Medulla oblongata (tissue), 1 donor: ENCODE measurements around the gene GPR183.

Experiments
- DNase-seq: peaks from one replicate; pipeline ENCODE4 v3.0.0-alpha.2; 2015; ENCODE audit errors: extremely low spot score

GPR183 gene

DNA sequence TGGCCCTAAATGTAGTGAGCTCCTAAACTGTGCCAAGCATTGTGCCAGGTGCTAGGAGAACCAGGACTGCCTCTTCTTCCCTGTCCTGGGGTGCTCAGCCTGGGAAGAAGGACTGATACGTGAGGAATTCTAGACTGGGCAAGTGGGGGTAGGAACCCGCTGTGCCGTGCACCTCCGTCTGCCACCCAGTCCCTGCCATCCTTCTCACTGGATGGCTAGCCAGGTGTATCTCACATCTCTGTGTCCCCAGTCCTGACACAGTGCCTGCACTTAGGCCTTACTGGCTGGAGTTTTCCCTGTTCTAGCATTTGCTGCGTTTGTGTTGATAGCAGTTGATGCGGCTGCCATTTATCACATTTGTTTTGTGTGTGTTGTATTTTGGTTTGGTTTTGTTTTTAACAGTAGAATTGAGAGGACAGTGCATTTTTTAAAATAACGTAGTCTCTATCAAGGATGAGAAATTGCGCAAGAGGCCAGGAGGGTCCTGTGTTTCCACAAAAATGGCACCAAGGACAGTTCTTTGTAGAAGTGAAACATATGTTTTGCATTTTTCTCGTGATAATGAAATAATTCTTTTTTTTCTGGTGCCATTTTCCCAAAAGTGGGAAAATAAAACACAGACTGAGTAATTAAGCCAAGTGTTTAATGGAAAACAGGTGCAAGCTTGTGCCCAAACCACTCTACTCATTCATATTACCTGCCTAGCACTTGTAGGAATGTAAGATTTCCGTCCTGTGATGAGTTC is 4.7 kb upstream of the GPR183 start:
- no peak for DNase-seq

GRCh38 chr13:99311137-99311536 is 3.9 kb upstream of the GPR183 start:
- DNase-seq = no peak

GRCh38 chr13:99310382-99311031 is 3.3 kb upstream of the GPR183 start:
- DNase-seq = no peak

DNA sequence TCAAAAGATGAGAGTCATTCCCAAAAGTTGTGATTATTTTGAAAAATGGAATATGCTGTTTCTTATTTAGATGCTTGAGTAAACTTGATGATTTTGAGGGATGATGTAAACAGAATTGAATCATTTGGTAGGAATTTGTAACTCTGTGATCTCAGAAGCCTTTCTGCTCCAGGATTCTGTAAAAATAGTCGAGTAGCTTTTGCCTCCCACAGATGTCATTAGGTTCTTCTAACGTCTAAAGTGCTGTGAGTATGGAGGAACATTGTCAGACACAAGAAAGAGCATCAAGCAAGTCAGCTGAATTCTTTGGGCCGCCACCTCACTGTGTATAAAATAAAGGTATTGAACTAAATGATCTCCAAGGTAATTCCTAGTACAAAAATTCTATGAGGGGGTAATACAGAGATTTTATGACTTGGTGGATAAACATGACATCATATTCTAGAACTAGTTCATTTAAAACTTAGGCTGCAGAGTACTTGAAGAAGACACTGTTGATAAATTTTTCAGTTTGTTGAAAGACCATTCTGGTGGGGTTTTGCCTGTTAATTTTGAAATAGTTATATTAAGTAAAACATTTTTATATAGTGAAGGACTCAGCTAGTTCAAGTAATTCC is 1.4 kb upstream of the GPR183 start:
- no peak for DNase-seq

GRCh38 chr13:99307648-99308339 is 595 bp upstream of the GPR183 start:
- DNase-seq = no peak

DNA sequence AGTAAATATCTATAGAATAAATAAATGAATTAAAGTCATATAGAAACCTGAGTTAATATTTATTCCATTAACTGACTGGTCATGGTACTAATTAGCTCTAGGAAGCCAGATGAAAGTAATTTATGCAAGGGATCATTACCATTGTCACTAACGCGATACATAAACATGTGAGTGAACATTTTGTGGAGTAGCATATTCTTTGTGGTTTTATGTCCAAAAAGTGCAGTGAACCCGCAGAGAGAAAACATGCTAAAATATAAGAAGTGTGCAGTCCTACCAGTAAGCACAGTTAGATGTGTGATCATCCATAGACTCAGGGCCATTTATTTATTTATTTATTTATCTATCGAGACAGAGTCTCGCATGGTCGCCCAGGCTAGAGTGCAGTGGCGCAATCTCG is 1.6 kb downstream of the GPR183 start:
- DNase-seq = no peak

GRCh38 chr13:99305158-99305557 is 2.0 kb downstream of the GPR183 start:
- no peak for DNase-seq

DNA sequence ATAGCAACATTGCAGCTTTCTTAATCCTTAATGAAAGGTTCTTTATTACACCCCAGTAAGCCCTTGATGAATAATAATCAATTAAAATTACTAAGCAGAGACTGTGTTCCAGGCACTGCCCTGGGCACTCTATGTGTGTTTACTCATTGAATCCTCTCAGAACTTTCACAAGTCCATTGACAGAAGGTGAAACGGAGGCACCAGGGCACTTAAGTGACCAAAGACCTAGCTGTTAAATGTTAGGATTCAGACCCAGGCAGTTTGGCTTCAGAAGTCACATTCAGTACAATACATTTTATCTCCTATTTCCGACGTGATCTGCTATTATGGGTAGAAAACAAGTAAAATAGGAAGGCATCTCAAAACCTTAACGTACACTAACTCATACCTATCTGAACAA is 2.7 kb downstream of the GPR183 start:
- DNase-seq = no peak

- DNase-seq = peak; percentile 57
Measured at GRCh38 chr13:99303863-99304521, 3.2 kb downstream of the GPR183 start.

DNA sequence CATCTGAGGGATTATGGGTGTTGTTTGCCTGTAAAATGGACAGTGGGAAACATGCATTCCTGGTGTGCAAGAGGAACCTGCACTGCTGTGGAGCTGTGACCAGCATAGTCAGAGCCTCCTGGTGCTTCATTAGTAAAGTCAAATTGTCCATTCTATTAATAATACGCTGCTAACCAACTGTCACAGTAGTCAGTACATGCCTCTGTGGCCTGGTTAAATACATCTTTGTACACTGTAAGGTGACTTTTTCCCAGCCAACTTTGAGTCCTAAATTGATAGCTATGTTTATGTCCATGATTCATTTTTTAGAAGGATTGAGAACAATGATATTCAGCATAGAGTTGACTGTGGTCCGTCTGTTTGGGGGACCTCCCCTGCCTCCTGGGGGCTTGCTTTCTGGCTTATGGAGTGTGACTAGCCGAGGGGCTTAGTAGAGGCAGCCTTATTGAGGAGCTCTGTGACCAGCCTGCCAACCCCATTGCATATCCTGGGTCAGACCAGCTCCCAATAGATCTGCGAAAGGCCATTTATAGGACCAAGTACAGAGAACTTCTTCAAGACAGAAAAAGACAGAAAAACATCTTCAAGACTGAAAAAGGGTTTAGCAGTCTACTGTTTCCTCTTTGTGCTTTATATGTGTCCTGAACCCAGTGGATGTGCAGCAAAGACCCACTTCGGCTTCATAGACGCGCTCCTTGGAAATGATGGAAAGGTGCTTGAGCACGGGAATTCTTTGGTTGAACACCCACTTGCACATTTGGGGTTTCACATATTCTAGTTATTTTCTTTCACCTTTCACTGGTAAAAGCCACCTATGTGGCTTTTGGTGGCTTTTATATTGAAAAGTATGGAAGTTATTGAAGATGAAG is 4.3 kb downstream of the GPR183 start:
- no peak for DNase-seq

DNA sequence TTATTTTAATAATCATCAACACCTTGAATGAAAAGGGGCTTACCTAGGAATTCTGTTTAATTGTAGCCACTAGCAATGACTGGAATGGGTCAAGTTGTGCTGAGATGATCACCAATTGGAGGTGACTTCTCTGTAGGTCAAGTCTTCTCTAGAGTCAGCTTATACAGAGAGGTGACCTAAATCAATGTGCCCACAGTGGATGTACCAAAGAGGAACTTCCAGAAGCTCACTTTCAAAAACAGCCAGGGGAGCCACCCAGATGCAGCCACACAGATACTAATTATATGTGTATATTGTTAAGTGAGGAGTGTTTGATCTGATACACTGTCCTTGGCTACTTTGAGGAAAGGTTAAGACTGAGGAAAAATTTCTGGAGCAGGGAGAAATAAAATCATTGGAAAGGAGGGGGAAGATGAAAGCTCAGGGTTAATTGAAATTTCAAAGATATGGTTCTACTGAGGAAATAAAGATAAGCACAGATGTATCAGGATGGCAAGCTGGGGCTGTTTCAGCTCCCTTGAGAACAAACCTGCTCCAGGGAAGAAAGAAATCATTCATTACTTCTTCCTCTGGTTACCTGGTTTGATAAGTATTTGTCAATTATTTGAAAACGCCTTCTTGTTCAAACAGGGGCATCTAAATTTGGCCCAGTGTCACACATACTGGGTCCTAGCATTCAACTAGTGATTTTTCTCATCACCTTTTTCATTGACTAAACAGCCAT is 5.1 kb downstream of the GPR183 start:
- no peak for DNase-seq

- no peak for DNase-seq
Measured at GRCh38 chr13:99301056-99301838, 6.0 kb downstream of the GPR183 start.

GRCh38 chr13:99299920-99300341 is 7.3 kb downstream of the GPR183 start:
- DNase-seq = no peak

- no peak for DNase-seq
Measured at GRCh38 chr13:99299256-99299919, 7.8 kb downstream of the GPR183 start.

DNA sequence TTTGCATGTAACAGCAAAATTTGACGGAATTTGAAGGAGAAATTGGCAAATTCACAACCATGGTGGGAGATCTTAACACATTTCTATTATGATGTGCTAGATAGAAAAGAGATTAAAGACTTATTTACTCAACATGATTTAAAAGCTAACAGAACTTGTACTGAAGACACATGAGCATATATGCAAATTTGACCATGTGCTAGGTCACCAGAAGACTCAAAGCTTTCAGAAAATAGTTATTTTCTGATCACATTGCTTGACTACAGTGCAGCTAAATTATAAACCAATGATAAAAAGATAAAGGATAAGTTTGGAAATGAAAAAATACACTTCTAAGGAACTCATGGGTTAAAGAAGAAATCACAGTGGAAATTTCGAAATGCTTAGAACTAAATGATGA is 9.1 kb downstream of the GPR183 start:
- DNase-seq = no peak

DNA sequence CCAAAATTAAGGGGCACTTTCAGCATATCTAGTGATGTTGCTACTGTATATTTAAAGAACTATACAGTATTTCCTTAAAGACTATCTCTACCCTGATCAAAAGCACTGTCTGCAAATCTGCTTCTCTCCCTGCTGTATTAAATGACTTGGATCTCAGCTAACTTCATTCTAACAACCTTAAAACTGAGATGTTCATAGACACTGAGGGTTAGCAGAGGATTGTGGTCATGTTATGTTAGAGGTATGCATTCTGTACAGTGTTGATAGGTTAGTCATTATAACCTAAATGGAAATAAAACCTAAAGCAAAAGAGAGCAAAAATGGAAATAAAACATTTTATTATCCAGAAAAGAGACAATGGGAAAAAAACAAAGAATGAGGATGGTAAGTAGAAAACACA is 9.9 kb downstream of the GPR183 start:
- no peak for DNase-seq

GRCh38 chr13:99296398-99296797 is 10.8 kb downstream of the GPR183 start:
- DNase-seq = no peak

- no peak for DNase-seq
Measured at GRCh38 chr13:99295488-99296252, 11.5 kb downstream of the GPR183 start.
